Gastroesophageal sphincter (tissue), 3 donors: ENCODE data around the gene CAPZB.

ENCODE experiments used
- CTCF ChIP-seq, 4 experiments: fragments of 200-600 bp in 2 of 4; fragments of 450-650 bp in 2 of 4; sonication (generic) in 1 of 4; IDR thresholded peaks; one replicate each; pipeline ENCODE4 v1.5.1; 2017 to 2019; ENCODE audit warnings: antibody characterized with exemption in 4 of 4, mild to moderate bottlenecking in 2 of 4, moderate library complexity in 2 of 4
- POLR2A ChIP-seq, 2 donors: fragments of 450-650 bp; IDR thresholded peaks; one replicate each; pipeline ENCODE4 v1.6.1; 2017; ENCODE audit warnings: antibody characterized with exemption in 2 of 2, mild to moderate bottlenecking in 2 of 2, moderate library complexity in 1 of 2
- POLR2AphosphoS5 ChIP-seq: sonication (generic); formaldehyde crosslinking; IDR thresholded peaks from one replicate; pipeline ENCODE4 v1.6.1; 2017; ENCODE audit warnings: antibody characterized with exemption

DNA sequence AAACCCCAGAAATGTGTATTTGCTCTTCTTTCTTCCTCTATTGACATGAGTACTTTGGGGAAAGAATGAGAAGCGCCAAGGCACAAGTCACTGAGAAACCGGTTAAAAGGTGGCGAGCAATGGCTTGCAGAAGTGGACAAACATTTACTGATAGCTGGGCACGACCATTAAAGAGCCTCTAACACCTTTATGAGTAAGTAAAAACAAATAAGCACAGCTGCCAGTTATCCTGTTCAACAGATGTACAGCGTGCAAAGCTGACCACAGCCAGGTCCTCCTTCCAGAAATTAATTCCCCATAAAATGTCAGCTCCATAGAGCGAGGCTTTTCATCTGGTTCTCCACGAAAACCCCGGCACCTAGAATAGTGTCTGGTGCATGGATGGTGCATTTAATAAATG lies 72.7 kb downstream of the CAPZB start:
- no peak for TF ChIP-seq CTCF (IDR thresholded peaks at IDR 0.05)
- TF ChIP-seq POLR2A (IDR thresholded peaks at IDR 0.05), result no peak
- no peak for TF ChIP-seq POLR2AphosphoS5
